GM18951 (cell line): ENCODE data around the gene ZNF630.
"Not testable (repeated sequence)": the region's sequence is repeated elsewhere in the genome, so short reads cannot be mapped to it uniquely, and the experiment has no call there.

Source experiments
- POLR2A ChIP-seq: IDR thresholded peaks from 4 replicates; pipeline ENCODE4 v1.6.1; 2011; ENCODE audit warnings: mild to moderate bottlenecking; ENCODE audit not compliant: insufficient read length, insufficient read depth; ENCODE audit errors: extremely low read depth
- in situ Hi-C: fragments of 300-500 bp; cut with MboI; formaldehyde crosslinking; loops from one replicate; pipeline ENCODE4 v1.12.0; 2022; ENCODE audit warnings: low sequenced_read_pairs, mixed read lengths, inconsistent platforms; ENCODE audit not compliant: unreplicated experiment

Gene ZNF630

DNA sequence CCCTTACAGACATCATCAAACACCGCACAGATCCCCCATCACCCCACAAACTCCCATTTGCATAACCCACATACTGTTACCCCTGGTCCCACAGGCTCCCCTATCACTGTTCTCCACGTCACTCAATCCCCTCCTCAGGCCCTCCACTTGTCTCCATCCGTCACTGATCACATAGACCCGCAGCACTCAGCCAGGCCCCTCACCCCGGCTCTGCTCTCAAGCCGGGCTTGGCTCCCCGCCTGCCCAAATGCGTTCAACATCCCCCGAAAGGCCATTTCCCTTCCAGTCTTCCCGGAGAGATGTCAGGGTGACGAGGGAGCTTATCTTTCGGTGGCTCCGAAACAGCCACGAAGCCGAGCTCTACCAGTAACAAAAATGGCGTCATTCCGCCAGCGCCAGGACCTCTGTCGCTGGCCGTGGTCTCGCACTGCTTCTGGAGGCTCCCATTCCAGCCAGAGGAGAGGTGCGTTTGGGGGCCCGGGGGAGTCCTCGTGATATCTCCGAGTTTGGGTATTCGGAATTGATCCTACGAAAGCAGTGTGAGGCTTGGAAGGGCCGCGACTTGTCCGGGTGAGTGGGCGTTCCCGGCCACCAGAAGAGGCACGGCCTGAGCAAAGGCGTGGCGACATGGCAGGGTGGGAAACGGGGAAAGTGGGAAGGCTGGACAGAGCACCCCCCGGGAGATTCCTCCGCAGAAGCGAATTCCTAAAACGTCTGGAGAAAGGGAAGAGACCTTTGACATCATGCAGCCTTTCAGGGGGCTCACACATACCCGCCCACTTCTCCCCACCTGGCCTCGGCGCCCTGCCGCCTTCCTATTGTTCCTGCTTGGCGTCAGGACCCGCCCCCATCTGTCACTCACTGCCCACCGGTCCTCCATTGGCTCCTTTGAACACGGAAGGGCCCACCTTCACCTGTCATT lies at the start of gene ZNF630:
Gene ZNF630, minus strand, starts transcription at position 577 of the 922 bp plus-strand sequence. CDS start 4,754 bp downstream, outside the sequence.
- no peak for TF ChIP-seq POLR2A
- in situ Hi-C loops: no loop called here

DNA sequence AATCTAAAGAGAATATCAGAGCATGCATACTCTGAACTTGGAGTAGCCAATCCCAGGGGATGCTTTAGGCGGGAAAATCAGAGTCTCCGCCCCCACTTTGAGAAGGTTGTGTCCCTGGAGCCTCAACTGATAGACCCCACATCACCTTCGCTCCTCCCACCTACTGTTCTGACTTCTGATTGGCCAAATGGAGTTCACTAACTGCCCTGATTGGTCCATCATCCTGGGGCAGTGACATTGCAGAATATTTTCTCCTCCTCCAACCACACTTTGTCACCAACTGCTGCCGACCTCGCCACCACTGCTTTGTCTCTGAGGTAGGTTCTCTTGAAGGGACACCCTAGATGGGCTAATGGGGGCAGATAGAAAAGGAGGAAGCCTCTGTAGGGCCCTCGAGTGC lies 36.3 kb upstream of the ZNF630 start:
- in situ Hi-C loops: no loop called here
- no peak for TF ChIP-seq POLR2A

DNA sequence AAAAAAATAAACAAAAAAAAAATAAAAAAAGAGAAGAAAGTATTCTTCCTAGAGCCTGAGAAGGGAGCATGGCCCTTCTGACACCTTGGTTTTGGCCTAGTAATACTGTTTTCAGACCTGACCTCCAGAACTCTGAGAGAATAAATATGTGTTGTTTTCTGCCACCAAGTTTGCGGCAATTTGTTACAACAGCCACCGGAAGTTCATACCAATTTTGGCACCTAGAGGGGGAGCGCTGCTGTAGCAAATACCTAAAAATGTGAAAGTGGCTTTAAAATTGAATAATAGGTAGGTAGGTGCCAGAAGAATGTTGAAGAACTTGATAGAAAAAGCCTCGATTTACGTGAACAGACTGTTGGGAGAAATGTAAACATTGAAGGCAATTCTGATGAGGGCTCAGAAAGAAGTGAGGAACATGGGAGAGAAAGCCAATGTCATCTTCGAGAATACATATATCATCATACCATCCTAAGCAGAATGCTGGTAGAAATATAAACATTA lies 31.5 kb upstream of the ZNF630 start:
- TF ChIP-seq POLR2A: no peak
- in situ Hi-C loops: no loop called here

DNA sequence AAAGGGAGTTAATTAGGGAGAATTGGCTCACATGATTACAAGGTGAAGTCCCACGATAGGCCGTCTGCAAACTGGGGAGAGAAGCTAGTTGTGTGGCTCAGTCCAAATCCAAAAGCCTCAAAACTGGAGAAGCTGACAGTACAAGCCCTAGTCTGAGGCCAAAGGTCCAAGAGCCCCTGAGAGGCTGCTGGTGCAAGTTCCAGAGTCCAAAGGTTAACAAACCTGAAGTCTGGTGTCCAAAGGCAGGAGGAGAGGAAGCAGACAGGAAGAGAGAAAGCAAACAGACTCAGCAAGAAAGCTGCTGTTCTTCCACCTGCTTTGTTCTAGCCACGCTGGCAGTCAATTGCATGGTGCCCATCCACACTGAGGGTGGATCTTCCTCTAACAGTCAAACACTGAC lies 30.0 kb upstream of the ZNF630 start:
- in situ Hi-C loops: no loop called here
- no peak for TF ChIP-seq POLR2A

DNA sequence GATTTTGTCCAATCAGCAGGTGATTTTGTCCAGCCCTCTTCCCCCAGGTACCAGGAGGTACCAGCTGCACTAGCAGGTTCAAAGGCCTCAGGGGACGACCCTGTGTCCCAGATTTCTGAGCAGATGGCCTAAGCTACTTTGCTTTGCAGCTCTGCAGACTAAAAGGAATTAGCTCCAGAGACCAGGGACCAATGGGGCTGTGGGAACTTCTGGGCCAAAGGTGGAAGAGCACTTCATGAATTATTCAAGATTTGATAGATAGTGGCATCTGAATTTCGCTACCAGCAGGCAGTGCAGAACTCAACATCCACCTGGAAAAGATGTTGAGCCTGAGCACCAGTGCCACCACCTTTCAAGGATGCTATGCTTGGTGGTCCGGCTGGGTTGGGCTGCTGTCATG lies 21.1 kb upstream of the ZNF630 start:
- in situ Hi-C loops: not testable (repeated sequence)

DNA sequence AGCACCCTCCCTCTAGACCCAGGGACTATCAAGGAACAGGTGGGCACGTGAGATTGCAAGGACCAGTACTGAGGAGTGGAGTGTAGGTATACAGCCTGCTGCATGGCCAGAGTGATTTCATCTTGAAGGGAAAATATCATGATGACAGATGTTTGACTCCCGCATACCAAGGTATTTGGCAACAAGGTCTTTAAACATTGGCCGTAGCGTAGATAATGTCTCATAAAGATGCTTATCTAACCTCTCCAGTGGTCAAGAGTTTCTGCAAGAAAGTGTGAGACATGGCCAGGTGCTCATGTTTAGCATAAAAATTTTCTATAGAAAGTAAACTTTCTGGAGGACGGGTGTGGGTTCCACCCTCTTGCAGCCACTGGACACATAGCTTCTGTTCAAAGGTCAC lies 18.7 kb upstream of the ZNF630 start:
- in situ Hi-C loops: no loop called here
- no peak for TF ChIP-seq POLR2A

DNA sequence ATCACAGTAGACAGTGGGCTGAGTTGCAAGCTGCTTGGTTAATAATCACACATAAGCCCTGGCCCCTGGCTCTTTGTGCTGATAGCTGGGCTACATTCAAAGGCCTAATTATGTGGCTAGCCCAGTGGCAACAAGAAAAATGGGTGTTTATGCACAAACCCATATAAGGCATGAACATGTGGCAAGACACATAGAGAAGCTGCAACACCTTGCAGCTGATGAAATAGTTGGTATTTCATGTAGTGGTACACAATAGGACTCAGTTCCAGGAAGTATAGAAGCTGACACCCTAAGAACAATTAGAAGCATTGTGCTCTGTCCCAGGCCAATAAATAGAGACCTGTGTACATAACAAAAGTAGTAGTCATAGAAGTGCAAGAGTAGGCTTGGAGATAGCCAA lies 14.6 kb upstream of the ZNF630 start:
- no peak for TF ChIP-seq POLR2A
- in situ Hi-C loops: no loop called here

DNA sequence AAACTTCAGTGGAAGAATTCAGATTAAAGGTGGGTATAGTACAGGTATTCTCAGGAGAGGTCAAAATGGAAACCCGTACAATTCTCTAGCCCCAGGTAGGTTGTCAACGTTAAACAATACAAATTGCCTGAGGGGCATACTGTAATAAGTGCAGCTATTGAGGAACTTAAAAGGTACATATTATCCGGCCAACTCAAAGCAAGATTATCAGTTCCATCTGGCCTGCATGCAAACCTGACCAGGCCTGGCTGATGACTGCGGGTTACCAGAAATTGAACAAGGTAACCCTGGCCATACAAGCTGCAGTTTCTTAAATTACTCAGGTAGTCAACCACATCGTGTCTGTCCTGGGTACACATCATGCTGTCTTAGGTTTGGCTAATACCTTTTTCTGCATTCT lies 12.3 kb upstream of the ZNF630 start:
- in situ Hi-C loops: no loop called here
- TF ChIP-seq POLR2A: no peak

DNA sequence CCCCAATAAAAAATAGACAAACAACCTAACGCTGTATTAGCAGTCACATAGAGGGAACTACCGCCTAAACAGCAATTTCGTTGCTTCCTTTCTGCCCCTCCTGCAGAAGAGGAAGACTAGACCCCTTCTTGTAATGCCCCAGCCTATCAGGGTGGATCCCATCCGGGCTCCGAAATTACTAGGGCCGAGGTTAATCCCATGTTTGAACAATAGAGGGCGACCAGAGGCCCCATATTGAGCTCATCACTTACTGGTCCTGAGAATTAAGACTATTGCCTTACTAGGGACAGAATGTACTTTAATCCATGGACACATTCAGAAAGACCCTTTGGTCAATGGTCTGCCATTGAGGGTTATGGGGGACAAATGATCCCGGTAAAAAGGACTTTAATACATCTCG lies 11.8 kb upstream of the ZNF630 start:
- no peak for TF ChIP-seq POLR2A
- in situ Hi-C loops: no loop called here

DNA sequence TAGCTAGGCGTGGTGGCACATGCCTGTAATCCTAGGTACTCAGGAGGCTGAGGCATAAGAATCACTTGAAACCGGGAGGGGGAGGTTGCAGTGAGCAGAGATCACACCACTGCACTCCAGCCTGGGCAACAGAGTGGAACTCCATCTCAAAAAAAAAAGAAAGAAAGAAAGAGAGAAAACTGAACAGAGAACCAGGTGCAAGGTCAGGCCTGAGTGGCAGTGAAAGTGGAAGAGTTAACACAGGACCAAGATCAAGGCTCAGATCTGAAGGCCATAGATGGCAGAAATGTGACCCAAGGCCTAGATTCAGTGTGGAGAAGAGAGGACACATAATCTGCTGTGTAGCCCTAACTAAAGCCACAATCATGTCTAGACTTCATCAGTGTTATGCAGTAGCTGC lies 4.9 kb upstream of the ZNF630 start:
- no peak for TF ChIP-seq POLR2A
- in situ Hi-C loops: no loop called here

DNA sequence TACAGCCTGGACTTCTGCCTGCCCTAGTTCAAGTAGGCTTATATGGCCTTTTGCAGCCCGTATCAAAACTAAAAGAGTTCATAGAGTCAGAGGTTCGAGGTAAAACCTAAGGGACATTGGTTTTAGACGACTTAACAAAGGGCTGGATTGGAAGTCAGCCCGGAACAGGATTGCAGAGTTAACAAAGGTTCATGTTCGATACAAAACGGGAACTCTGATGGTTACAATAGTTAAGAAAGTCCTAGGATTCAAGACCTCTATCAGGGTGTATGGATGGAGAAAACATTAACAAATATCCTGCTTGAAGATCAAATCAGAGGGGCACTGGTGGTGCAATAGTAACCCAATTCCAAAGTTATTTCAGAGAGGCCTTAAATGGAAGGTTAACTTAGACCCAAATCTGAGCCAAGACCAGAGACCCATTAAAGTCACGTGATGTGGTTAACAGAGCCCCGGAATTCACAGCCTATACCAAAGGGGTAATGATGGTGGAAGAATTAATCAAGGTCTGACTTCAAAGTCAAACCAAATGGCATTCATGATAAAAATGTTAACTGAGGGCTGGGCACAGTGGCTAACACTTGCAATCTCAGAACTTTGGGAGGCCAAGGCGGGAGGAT lies 656 bp upstream of the ZNF630 start:
- in situ Hi-C loops: no loop called here
- no peak for TF ChIP-seq POLR2A

DNA sequence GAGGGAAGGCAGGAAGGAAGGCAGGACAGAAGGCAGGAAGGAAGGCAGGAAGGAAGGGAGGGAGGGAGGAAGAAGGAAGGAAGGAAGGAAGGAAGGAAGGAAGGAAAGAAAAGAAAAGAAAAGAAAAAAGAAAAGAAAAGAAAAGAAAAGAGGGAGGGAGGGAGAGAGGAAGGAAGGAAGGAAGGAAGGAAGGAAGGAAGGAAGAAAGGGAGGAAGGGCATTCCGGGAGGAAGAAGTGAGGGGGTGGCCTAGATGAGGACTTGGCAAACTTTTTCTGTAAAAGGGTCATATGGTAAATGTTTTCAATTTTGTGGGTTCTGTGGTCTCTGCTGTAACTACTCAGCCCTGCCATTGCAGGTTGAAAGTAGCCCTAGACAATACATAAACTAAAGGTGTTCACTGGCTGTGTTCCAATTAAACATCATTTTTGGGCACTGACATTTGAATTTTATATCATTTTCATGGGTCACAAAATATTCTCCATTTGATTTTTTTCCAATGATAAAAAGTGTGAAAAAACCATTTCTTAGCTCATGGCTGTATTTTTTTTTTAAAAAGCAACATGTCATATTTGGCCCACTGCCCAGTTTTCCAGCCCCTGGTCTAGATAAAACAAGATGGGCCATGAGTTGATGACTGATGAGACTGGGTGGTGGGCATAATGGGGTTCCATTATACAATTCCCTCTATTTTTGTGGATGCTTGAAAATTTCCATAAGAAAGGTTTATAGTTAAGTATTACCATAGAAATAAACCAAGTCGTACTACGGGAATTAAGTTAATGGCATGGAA lies 3.1 kb downstream of the ZNF630 start:
- in situ Hi-C loops: no loop called here
- TF ChIP-seq POLR2A: no peak

DNA sequence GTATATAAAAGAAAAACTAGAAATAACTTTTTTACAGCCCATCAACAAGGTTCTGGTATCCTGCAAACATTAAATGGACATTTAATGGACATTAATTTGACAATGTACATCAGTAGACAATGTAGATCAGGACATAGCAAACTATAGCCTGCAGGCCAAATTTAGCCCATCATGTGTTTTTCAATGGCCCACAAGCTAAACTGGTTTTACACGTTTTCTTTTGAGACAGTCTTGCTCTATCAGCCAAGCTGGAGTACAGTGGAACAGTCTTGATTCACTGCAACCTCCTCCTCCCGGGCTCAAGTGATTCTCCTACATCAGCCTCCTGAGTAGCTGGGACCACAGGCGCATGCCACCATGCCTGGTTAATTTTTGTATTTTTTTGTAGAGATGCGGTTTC lies 7.2 kb downstream of the ZNF630 start:
- in situ Hi-C loops: no loop called here
- TF ChIP-seq POLR2A: no peak

DNA sequence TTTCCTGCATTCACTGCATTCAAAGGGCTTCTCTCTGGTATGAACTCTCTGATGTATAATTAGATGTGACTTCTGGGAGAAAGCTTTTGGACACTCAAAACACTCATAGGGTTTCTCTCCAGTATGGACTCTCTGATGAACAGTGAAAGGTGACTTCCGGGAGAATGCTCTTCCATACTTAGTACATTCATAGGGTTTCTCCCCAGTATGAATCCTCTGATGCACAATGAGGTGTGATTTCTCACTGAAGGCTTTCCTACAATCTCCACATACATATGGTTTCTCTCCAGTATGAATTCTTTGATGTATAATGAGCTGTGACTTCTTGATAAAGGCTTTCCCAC lies 12.2 kb downstream of the ZNF630 start:
- in situ Hi-C loops: no loop called here
- no peak for TF ChIP-seq POLR2A
